Breast epithelium (tissue), 3 donors: ENCODE data around the gene URGCP.

Experiments used
- CTCF ChIP-seq, 3 donors: fragments of 450-650 bp; IDR thresholded peaks; one replicate each; pipeline ENCODE4 v1.5.1; 2016 to 2017; ENCODE audit warnings: antibody characterized with exemption in 3 of 3, mild to moderate bottlenecking in 3 of 3, moderate library complexity in 3 of 3
- POLR2AphosphoS5 ChIP-seq, 3 donors: sonication (generic); formaldehyde crosslinking; IDR thresholded peaks; one replicate each; pipeline ENCODE4 v1.6.1; 2017; ENCODE audit warnings: antibody characterized with exemption in 3 of 3

GRCh38 chr7:43884617-43885016 lies 21.8 kb downstream of the URGCP start:
- TF ChIP-seq POLR2AphosphoS5 (IDR thresholded peaks at IDR 0.05) (no peak), CTCF (IDR thresholded peaks at IDR 0.05) (no peak)
